NCI-H1694 treated with DMSO at 0.1 percent for 48 hours (cell line): ENCODE results near the gene SAMM50.

Source experiments
- DNase-seq: peaks from one replicate; lab custom pipeline; 2025; lab: John Stamatoyannopoulos, UW

The SAMM50 gene

DNA sequence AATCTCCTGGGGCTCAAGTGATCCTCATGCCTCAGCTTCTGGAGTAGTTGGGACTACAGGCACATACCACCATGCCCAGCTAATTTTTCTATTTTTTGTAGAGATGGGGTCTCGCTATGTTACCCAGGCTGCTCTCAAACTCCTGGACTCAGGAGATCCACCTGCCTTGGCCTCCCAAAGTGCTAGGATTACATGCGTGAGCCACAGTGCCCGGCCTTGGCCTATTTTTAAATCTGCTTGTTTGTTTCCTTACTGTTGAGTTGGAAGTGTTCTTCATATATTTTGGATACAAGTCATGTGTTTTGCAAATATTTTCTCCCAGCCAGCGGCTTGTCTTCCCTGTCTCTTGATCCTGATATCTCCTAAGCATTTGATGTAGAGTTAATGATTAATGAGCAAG lies 73.8 kb downstream of the SAMM50 start:
- DNase-seq = no peak

DNA sequence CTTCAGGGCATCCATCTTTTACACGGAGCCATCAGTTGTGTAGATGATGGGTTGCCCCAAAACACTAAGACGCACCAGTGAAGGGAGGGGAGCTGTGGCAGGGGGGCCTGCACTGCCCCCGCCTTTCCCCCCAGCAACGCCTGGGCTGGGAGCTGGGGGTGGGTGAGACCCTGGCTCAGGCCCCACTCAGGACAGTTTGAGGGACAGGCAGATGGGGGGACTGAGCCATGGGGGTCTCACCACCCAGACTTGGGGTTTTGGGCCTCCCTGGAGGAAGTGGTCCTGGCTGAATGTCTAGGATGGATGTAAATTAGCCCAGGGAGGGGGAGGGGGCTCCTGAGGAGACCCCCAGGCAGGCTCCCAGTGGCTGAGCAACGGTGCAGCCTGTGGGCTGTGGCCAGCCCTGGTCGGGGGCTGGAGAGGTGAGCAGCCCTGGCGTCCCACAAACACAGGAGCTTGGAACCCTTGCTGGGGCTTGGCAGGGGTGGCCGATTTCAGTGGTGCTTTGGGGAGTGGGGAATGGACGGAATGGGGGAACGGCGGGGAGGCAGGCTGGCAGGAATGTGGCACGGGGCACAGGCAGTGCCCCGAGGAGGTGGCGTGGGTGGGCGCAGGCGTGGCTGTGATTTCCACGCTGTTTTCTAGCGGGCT lies 74.9 kb downstream of the SAMM50 start:
- DNase-seq = no peak

DNA sequence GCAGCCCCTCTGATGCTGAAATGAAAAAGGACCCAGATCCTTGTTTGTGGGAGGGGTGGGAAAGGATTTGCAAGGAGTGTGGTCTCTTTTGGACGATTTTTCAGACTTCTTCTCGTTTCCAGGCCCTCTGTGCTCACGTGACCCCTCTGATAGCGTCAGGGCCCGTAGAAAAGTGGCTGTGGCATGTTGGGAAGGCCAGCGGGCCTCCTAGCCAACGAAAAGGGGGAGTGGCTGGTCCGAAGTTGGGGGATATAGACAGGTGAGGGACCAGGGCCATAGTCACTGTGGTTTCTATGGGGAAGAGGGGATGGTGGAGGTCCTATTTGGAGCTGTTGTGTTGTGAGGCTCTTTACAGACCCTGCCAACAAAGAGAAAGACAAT lies 75.5 kb downstream of the SAMM50 start:
- no peak for DNase-seq

DNA sequence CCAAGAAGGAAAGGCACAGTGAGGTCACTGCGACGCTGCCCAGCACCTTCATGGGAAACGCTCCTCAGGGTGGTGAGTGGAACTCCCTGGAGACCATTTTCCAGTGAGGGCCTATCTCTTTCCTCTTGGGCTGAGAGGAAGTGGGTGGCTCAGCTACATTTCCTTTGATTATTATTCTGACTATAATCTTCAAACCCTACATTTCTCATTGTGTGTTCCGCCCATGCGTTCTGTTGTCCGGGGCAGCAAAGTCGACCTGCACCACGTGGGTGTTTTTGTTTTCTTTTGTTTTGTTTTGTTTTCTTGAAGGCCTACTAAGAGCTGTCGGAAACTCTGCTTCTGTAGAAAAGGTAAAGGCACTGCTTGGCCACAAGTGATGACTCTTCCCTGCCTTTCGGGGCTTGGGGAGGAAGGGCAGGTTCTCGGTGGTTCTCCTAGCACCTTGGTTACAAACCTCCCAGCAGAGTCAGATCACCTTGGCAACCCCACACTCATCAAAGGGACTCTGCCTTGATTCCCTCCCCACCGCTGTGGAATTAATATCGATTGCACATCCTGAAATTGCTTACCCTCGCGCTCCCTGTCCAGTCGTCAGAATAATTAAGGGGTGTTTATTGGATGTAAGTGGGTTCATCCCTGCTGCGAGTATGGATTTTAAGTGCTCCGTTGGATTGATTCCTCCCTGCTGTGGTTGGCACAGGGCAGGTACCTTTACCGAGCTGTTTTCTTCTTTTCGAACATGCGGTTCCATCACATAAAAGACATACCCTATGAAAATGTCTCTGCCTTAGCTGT lies 76.1 kb downstream of the SAMM50 start:
- no peak for DNase-seq

- no peak for DNase-seq
These were observed 77.0 kb downstream of the SAMM50 start for GRCh38 chr22:44032126-44032730.

DNA sequence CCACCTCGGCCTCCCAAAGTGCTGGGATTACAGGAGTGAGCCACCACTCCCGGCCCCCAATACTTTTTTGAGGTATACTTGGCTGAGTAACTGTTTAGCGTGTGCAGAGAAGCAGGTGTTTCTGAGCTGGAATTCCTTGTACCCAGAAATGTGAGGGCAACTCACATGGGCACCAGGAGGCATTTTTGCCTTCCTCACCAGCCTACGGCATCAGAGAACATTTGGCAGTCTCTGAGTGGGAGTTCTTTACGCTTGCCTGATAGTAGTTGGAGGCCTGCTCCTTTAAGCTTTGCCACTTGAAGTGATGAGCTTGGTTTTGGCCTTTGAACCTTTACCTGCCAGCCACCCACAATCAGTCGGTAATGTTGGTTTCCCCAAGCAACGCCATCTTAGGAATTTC lies 78.0 kb downstream of the SAMM50 start:
- no peak for DNase-seq

- DNase-seq = no peak
These were observed 78.5 kb downstream of the SAMM50 start for GRCh38 chr22:44033694-44034093.

GRCh38 chr22:44037519-44038375 lies 82.5 kb downstream of the SAMM50 start:
- DNase-seq = no peak

GRCh38 chr22:44039566-44040171 lies 84.4 kb downstream of the SAMM50 start:
- DNase-seq = no peak

- no peak for DNase-seq
These were observed 87.3 kb downstream of the SAMM50 start for GRCh38 chr22:44042249-44043218.

- no peak for DNase-seq
These were observed 89.9 kb downstream of the SAMM50 start for GRCh38 chr22:44045145-44045544.
